ENCODE data around the gene FAM110A. TPM values are rescaled to one million over a fixed set of nuclear protein-coding genes. Genes with fewer than 3 reads are reported as not detected.
A peak's percentile ranks its signal among the peaks of the same experiment; 100 is the strongest.

FAM110A gene
- total RNA-seq, 1 donor from 2014 or later, result 11.0 TPM

DNA sequence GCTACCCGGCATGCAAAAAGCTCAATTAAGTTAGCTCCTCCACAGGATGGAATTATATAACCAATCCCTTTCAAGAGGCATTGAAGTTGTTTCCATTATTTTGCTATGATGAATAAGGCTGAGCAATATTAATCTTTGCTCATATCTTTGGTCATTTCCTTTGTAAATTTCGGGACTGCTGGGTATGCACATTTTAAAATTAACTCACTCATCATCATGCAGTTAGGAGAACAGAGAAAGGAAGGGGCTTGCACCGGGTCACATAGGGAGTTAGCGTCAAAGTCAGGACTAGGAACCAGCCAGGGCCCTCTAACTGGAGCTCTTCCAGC, 430 bp upstream of the FAM110A start:
- Mint-ChIP-seq H3K4me1 (peaks cover 39% of the 10 kb centered on the region), H3K9me3 (no peaks in the 10 kb centered on the region), H3K4me3 (peak overlapping the region; percentile 88), H3K27me3 (no peaks in the 10 kb centered on the region), H3K27ac (peak overlapping the region; percentile 81), H3K36me3 (ENCODE audit: low read depth) (peaks cover 4% of the 10 kb centered on the region)
- TF ChIP-seq, protein P1, sequence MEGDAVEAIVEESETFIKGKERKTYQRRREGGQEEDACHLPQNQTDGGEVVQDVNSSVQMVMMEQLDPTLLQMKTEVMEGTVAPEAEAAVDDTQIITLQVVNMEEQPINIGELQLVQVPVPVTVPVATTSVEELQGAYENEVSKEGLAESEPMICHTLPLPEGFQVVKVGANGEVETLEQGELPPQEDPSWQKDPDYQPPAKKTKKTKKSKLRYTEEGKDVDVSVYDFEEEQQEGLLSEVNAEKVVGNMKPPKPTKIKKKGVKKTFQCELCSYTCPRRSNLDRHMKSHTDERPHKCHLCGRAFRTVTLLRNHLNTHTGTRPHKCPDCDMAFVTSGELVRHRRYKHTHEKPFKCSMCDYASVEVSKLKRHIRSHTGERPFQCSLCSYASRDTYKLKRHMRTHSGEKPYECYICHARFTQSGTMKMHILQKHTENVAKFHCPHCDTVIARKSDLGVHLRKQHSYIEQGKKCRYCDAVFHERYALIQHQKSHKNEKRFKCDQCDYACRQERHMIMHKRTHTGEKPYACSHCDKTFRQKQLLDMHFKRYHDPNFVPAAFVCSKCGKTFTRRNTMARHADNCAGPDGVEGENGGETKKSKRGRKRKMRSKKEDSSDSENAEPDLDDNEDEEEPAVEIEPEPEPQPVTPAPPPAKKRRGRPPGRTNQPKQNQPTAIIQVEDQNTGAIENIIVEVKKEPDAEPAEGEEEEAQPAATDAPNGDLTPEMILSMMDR (IDR thresholded peaks at IDR 0.05), result no peak
- ChIA-PET POLR2A (interaction anchor here (0.5 to 3.7 kb wide), 8 partner anchors 11 to 1818 kb away, joined by 3 to 50 read pairs (median 5); partner anchors contain the start of gene CSNK2A1), CTCF (interaction anchor here (0.6 to 4.8 kb wide), 3 partner anchors 15 to 245 kb away, joined by 4 to 25 read pairs (median 5); no protein-coding TSS in a partner anchor)
- intact Hi-C loops (cut with micrococcal nuclease), result loop anchor here (1.0 to 5.0 kb wide), 5 partner anchors 11 to 289 kb away; partner anchors contain the start of gene PSMF1
- DNase-seq (no peak), ATAC-seq (ENCODE audit: low read depth) (no peak)

DNA sequence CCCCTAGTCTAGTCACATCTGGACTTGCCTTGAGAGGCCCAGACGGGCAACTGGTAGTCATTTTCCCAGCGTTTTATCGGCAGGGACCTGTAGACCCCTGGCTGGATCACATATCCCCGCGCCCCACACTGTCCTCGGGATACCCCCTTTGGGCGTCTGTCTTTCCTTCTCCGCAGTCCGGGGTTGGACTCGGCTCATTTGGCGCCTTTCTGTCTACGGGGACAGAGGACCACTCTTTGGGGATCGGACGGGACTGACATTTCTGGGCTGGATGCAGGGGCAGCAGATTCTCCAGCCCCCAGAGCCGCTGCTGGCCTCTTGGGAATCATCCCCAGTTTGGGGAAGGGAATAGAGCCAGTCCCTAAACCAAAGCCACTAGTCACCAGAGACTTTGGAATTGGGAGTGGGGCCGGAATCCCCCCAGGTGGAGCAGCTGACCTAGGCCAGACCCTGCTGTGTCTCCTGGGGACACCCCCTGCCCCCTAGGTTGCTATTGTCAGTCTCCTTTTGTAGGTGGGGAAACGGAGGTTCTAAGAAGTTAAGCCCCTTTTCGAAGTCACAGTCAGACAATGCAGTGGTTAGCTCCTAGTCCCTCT, 734 bp downstream of the FAM110A start:
- intact Hi-C loops (cut with micrococcal nuclease), result loop anchor here (5.0 kb wide), 1 partner anchor 58 kb away; no protein-coding TSS in a partner anchor
- Mint-ChIP-seq H3K9me3 (no peaks in the 10 kb centered on the region), H3K4me1 (peaks cover 44% of the 10 kb centered on the region), H3K27me3 (no peaks in the 10 kb centered on the region), H3K27ac (peak overlapping the region; percentile 81), H3K4me3 (peak overlapping the region; percentile 88), H3K36me3 (ENCODE audit: low read depth) (peaks cover 9% of the 10 kb centered on the region)
- no peak for ATAC-seq (ENCODE audit: low read depth)
- DNase-seq, result no peak
- TF ChIP-seq, protein P1 (IDR thresholded peaks at IDR 0.05), result no peak
- ChIA-PET POLR2A (interaction anchor here (0.9 to 3.7 kb wide), 4 partner anchors 10 to 427 kb away, joined by 3 to 50 read pairs (median 8); partner anchors contain the start of gene CSNK2A1), CTCF (interaction anchor here (1.0 to 4.8 kb wide), 2 partner anchors 16 to 122 kb away, joined by 5 to 25 read pairs; no protein-coding TSS in a partner anchor)

DNA sequence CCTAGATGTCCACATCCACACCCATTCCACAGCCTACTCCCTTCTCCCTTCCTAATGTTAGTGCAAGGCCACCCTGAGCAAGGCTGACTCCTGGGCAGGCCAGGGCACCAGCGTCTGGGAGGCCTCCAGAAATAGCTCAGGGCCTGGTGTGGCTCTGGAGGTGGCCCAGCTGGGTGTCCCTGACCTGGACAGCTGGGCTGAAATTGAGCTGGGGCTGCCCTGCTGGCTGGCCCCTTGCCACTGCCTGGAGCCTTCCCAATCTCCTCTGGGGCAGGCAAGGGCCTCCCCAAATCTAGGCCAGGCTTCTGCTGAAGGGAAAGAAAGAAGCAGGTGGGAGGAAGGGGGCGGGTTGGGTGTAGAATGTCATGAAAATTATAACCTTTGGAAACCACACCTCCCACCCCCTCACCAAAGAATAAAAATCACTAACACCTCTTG, 2.1 kb downstream of the FAM110A start:
- POLR2A ChIA-PET, result interaction anchor here (0.6 kb wide), 1 partner anchor 9 kb away, joined by 5 read pairs; no protein-coding TSS in a partner anchor
- peaks cover 47% of the 10 kb centered on the region for H3K4me1 Mint-ChIP-seq
- no peak for ATAC-seq (ENCODE audit: low read depth)

DNA sequence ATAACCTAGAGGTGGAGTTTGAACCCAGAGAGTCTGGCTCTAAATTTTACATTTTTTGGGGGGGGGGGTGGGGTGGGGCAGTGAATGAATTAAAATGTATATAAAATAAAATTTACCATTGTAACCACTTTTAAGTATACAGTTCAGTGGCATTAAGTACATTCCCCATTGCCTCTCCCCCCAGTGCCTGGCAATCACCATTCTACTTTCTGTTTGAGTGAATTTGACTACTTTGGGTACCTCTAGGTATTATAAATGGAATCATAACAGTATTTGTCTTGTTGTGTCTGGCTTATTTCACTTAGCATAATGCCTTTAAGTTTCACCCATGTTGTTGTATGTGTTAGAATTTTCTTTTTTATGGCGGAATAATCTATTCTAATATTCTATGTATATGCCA, 2.7 kb downstream of the FAM110A start:
- Mint-ChIP-seq H3K27me3 (no peaks in the 10 kb centered on the region), H3K9me3 (no peaks in the 10 kb centered on the region), H3K4me3 (no peak overlapping the region), H3K36me3 (ENCODE audit: low read depth) (peaks cover 11% of the 10 kb centered on the region), H3K27ac (peak overlapping the region; percentile 16), H3K4me1 (peaks cover 49% of the 10 kb centered on the region)
- TF ChIP-seq, protein P1 (IDR thresholded peaks at IDR 0.05), result no peak
- CTCF ChIA-PET, result no interaction called here
- POLR2A ChIA-PET, result interaction anchor here (0.6 kb wide), 1 partner anchor 8 kb away, joined by 5 read pairs; no protein-coding TSS in a partner anchor
- intact Hi-C loops (cut with micrococcal nuclease), result no loop called here
- DNase-seq (no peak), ATAC-seq (ENCODE audit: low read depth) (no peak)

More for the DNA sequence above, 2.1 kb downstream of the FAM110A start:
- intact Hi-C loops (cut with micrococcal nuclease), result no loop called here
- Mint-ChIP-seq H3K9me3 (no peaks in the 10 kb centered on the region), H3K27me3 (no peaks in the 10 kb centered on the region), H3K36me3 (ENCODE audit: low read depth) (peaks cover 11% of the 10 kb centered on the region), H3K27ac (peak overlapping the region; percentile 26), H3K4me3 (peak overlapping the region; percentile 64)
- CTCF ChIA-PET, result no interaction called here
- TF ChIP-seq, protein P1 (IDR thresholded peaks at IDR 0.05), result no peak
- DNase-seq, result no peak

DNA sequence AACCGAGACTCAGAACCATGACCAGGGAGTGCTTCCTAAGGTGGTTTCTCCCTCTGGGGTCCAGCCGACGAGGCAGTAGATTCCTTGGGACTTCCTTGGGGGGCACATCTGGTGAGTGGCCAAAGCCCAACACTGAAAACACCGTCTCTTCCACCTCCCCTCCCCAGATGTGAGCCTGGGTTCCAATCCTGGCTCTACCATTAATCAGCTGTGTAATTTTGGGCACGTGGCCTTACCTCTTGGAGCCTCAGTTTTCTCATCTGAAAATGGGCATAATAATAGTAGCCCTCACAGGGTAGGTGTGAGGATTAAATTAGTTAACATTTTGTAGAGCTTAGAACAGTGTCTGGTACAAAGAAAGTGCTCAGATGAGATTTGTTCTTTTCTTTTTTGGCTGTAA, 5.5 kb downstream of the FAM110A start:
- POLR2A ChIA-PET, result no interaction called here
- no peaks in the 10 kb centered on the region for H3K9me3 Mint-ChIP-seq
- CTCF ChIA-PET, result no interaction called here
- no peaks in the 10 kb centered on the region for H3K27me3 Mint-ChIP-seq
- peaks cover 11% of the 10 kb centered on the region for H3K36me3 Mint-ChIP-seq (ENCODE audit: low read depth)
- H3K4me1 Mint-ChIP-seq, result peaks cover 57% of the 10 kb centered on the region
- ATAC-seq (ENCODE audit: low read depth) (no peak), DNase-seq (no peak)
- intact Hi-C loops (cut with micrococcal nuclease), result no loop called here
- H3K4me3 Mint-ChIP-seq, result no peak overlapping the region
- no peak overlapping the region for H3K27ac Mint-ChIP-seq
- TF ChIP-seq, protein P1 (IDR thresholded peaks at IDR 0.05), result no peak

Measured in activated B cell treated with CpG ODN at 0.5 μM for 24 hours (primary cell).